ENCODE measurements around the gene TRPM2.

Gene TRPM2

GRCh38 chr21:44322621-44323325 is 30.6 kb upstream of the TRPM2 start:
- DNase-seq, result no peak

GRCh38 chr21:44323591-44323990 is 29.8 kb upstream of the TRPM2 start:
- no peak for DNase-seq

GRCh38 chr21:44324106-44324853 is 29.1 kb upstream of the TRPM2 start:
- no peak for DNase-seq

GRCh38 chr21:44324854-44325107 is 28.6 kb upstream of the TRPM2 start:
- DNase-seq, result no peak

- no peak for DNase-seq
Measured at GRCh38 chr21:44325386-44326271, 27.8 kb upstream of the TRPM2 start.

- no peak for DNase-seq
Measured at GRCh38 chr21:44326272-44326647, 27.2 kb upstream of the TRPM2 start.

GRCh38 chr21:44326716-44327602 is 26.5 kb upstream of the TRPM2 start:
- no peak for DNase-seq

- DNase-seq, result no peak
Measured at GRCh38 chr21:44327603-44327974, 25.8 kb upstream of the TRPM2 start.

- DNase-seq, result no peak
Measured at GRCh38 chr21:44328242-44328895, 25.1 kb upstream of the TRPM2 start.

- DNase-seq, result peak; percentile 12
Measured at GRCh38 chr21:44329086-44329889, 24.1 kb upstream of the TRPM2 start.

GRCh38 chr21:44329971-44330681 is 23.3 kb upstream of the TRPM2 start:
- no peak for DNase-seq

GRCh38 chr21:44330698-44331097 is 22.7 kb upstream of the TRPM2 start:
- no peak for DNase-seq

GRCh38 chr21:44331209-44331608 is 22.2 kb upstream of the TRPM2 start:
- DNase-seq, result no peak

GRCh38 chr21:44331650-44332307 is 21.6 kb upstream of the TRPM2 start:
- no peak for DNase-seq

- DNase-seq, result no peak
Measured at GRCh38 chr21:44332383-44332782, 21.0 kb upstream of the TRPM2 start.

GRCh38 chr21:44332965-44333364 is 20.5 kb upstream of the TRPM2 start:
- no peak for DNase-seq

- DNase-seq, result no peak
Measured at GRCh38 chr21:44333509-44334328, 19.7 kb upstream of the TRPM2 start.

- DNase-seq, result peak; percentile 31
Measured at GRCh38 chr21:44334329-44335030, 18.9 kb upstream of the TRPM2 start.
